ENCODE results near the gene RASGRF1. TPM values are rescaled to one million over a fixed set of nuclear protein-coding genes. Genes with fewer than 3 reads are reported as not detected.
A peak's percentile ranks its signal among the peaks of the same experiment; 100 is the strongest.

Gene RASGRF1
- total RNA-seq, 1 donor from 2014 or later, result 11.4 TPM

- Mint-ChIP-seq H3K4me1 (peaks cover 37% of the 10 kb centered on the region), H3K36me3 (ENCODE audit: low read depth) (no peaks in the 10 kb centered on the region), H3K4me3 (no peak overlapping the region), H3K9me3 (no peaks in the 10 kb centered on the region), H3K27me3 (no peaks in the 10 kb centered on the region), H3K27ac (no peak overlapping the region)
- POLR2A ChIA-PET, result interaction anchor here (1.3 to 6.3 kb wide), 2 partner anchors 37 to 38 kb away, joined by 3 to 42 read pairs; partner anchors contain the start of gene CTSH
- CTCF ChIA-PET, result interaction anchor here (1.0 to 2.4 kb wide), 5 partner anchors 24 to 203 kb away, joined by 3 to 12 read pairs (median 3); no protein-coding TSS in a partner anchor
- no peak for DNase-seq
- no peak for TF ChIP-seq CTCF (IDR thresholded peaks at IDR 0.05)
- intact Hi-C loops (cut with micrococcal nuclease), result no loop called here
- ATAC-seq (ENCODE audit: low read depth), result no peak
Observed at GRCh38 chr15:78981532-78982313, 108.9 kb downstream of the RASGRF1 start.

GRCh38 chr15:78979456-78980320 is 110.9 kb downstream of the RASGRF1 start:
- Mint-ChIP-seq H3K9me3 (no peaks in the 10 kb centered on the region), H3K4me3 (peak overlapping the region; percentile 77), H3K36me3 (ENCODE audit: low read depth) (no peaks in the 10 kb centered on the region), H3K4me1 (peaks cover 45% of the 10 kb centered on the region), H3K27me3 (no peaks in the 10 kb centered on the region), H3K27ac (peak overlapping the region; percentile 91)
- no peak for TF ChIP-seq CTCF (IDR thresholded peaks at IDR 0.05)
- ChIA-PET POLR2A (interaction anchor here (0.5 to 6.3 kb wide), 11 partner anchors 21 to 106 kb away, joined by 3 to 42 read pairs (median 4); partner anchors contain the start of gene CTSH), CTCF (interaction anchor here (0.6 to 4.6 kb wide), 15 partner anchors 10 to 119 kb away, joined by 3 to 17 read pairs (median 4); partner anchors contain the start of gene CTSH)
- DNase-seq, result no peak
- no peak for ATAC-seq (ENCODE audit: low read depth)
- intact Hi-C loops (cut with micrococcal nuclease), result loop anchor here (1.0 to 2.0 kb wide), 2 partner anchors 45 to 70 kb away; no protein-coding TSS in a partner anchor

- ChIA-PET POLR2A (interaction anchor here (0.6 to 6.3 kb wide), 16 partner anchors 10 to 105 kb away, joined by 3 to 42 read pairs (median 6); partner anchors contain the start of gene CTSH), CTCF (interaction anchor here (1.2 to 4.6 kb wide), 6 partner anchors 34 to 69 kb away, joined by 4 to 17 read pairs (median 5); partner anchors contain the start of gene CTSH)
- Mint-ChIP-seq H3K36me3 (ENCODE audit: low read depth) (no peaks in the 10 kb centered on the region), H3K9me3 (no peaks in the 10 kb centered on the region), H3K4me3 (peak overlapping the region; percentile 77), H3K4me1 (peaks cover 45% of the 10 kb centered on the region), H3K27ac (peak overlapping the region; percentile 91), H3K27me3 (no peaks in the 10 kb centered on the region)
- no peak for DNase-seq
- no peak for TF ChIP-seq CTCF (IDR thresholded peaks at IDR 0.05)
- ATAC-seq (ENCODE audit: low read depth), result no peak
- intact Hi-C loops (cut with micrococcal nuclease), result loop anchor here (1.0 to 2.0 kb wide), 2 partner anchors 46 to 69 kb away; no protein-coding TSS in a partner anchor
Observed at GRCh38 chr15:78978601-78979179, 111.9 kb downstream of the RASGRF1 start.

- H3K9me3 Mint-ChIP-seq, result no peaks in the 10 kb centered on the region
- intact Hi-C loops (cut with micrococcal nuclease), result loop anchor here (1.0 to 2.0 kb wide), 4 partner anchors 27 to 47 kb away; partner anchors contain the start of gene CTSH
- H3K27me3 Mint-ChIP-seq, result no peaks in the 10 kb centered on the region
- no peaks in the 10 kb centered on the region for H3K36me3 Mint-ChIP-seq (ENCODE audit: low read depth)
- ATAC-seq (ENCODE audit: low read depth) (peak; percentile 40), DNase-seq (no peak)
- H3K27ac Mint-ChIP-seq, result peak overlapping the region; percentile 91
- TF ChIP-seq CTCF (IDR thresholded peaks at IDR 0.05), result no peak
- H3K4me3 Mint-ChIP-seq, result peak overlapping the region; percentile 56
- ChIA-PET POLR2A (interaction anchor here (0.6 to 6.3 kb wide), 20 partner anchors 11 to 678 kb away, joined by 3 to 42 read pairs (median 5); partner anchors contain the start of genes CTSH and SKIC8), CTCF (interaction anchor here (0.9 to 4.6 kb wide), 4 partner anchors 26 to 68 kb away, joined by 3 to 17 read pairs (median 6); no protein-coding TSS in a partner anchor)
- peaks cover 45% of the 10 kb centered on the region for H3K4me1 Mint-ChIP-seq
Observed at GRCh38 chr15:78977591-78978347, 112.8 kb downstream of the RASGRF1 start.

Data from activated B cell treated with CpG ODN at 0.5 μM for 24 hours (primary cell).